ENCODE data around the gene PDE4A. TPM values are rescaled to one million over a fixed set of nuclear protein-coding genes. Genes with fewer than 3 reads are reported as not detected.

PDE4A gene
- total and polyA plus RNA-seq, 10 of the 15 experiments (the other 5 are each of a cell fraction or from before 2014, with no cell fraction given): 0.24 to 13.3 (median 4.9) TPM

- H3K4me3 ChIP-seq: peak overlapping the region; percentile 71
- SMC1A ChIA-PET (ENCODE audit: uncharacterized antibody, unreplicated experiment): interaction anchor here (1.1 to 16.0 kb wide), 7 partner anchors 10 to 152 kb away, joined by 3 to 364 read pairs (median 4); partner anchors contain the start of genes CDC37, CDKN2D, ICAM1 and PDE4A
- H3K4me1 ChIP-seq (ENCODE audit: control insufficient read depth, insufficient read depth, low read length): peaks cover 51% of the 10 kb centered on the region
- peaks cover 0 to 16% of the 10 kb centered on the region in 2 experiments; a peak in 3 of 4 replicates for H3K27me3 ChIP-seq (replicated peaks in 1 of 2; ENCODE audit: control insufficient read depth in 2 of 2, insufficient read depth in 2 of 2, low read length in 1 of 2)
- peak; percentile 53 for ATAC-seq
- no peaks in the 10 kb centered on the region for H4K20me1 ChIP-seq (ENCODE audit: control insufficient read depth, insufficient read depth)
- peak overlapping the region; percentile 71 for H3K4me2 ChIP-seq (ENCODE audit: control insufficient read depth, insufficient read depth)
- H2AFZ ChIP-seq (ENCODE audit: control insufficient read depth, low read depth, low read length): peak overlapping the region; percentile 70
- peak overlapping the region; percentile 46 for H3K9ac ChIP-seq (ENCODE audit: control insufficient read depth, insufficient read depth, low read length)
- DNase-seq (ENCODE audit: low read depth, low spot score): peak; percentile 60
- WGBS (ENCODE audit: insufficient coverage, insufficient replicate concordance, low lambda C conversion rate, missing lambda C conversion rate): 2% methylated on average over 65 of the region's 67 CpGs
- BruUV-seq (replicated peaks): no TSS peak
- FAIRE-seq: peak; percentile 54
- CTCF ChIA-PET: interaction anchor here (0.5 to 28.5 kb wide), 18 partner anchors 6 to 283 kb away, joined by 3 to 1053 read pairs (median 3); partner anchors contain the start of genes CDC37, CDKN2D, ICAM1 and KRI1
- in situ Hi-C loops (cut with MboI) (no loop called here), intact Hi-C loops (cut with micrococcal nuclease; ENCODE audit: unreplicated experiment) (loop anchor here (10.0 kb wide), 1 partner anchor 238 kb away; the partner anchor contains the start of gene ILF3)
- RAD21 ChIA-PET (ENCODE audit: unreplicated experiment): interaction anchor here (0.7 to 10.2 kb wide), 12 partner anchors 9 to 158 kb away, joined by 3 to 209 read pairs (median 5); partner anchors contain the start of genes CDC37 and ICAM1
- no peaks in the 10 kb centered on the region for H3K36me3 ChIP-seq (ENCODE audit: control insufficient read depth in 2 of 2, insufficient read depth in 2 of 2, low read length in 1 of 2)
- no peaks in the 10 kb centered on the region for H3K79me2 ChIP-seq (ENCODE audit: control insufficient read depth, insufficient read depth, low read length)
- peaks cover 2% of the 10 kb centered on the region; the same call in 2 of the 3 replicates for H3K9me3 ChIP-seq (replicated peaks; ENCODE audit: control insufficient read depth, insufficient read depth, low read length)
- POLR2A ChIA-PET: interaction anchor here (0.6 to 7.8 kb wide), 12 partner anchors 9 to 151 kb away, joined by 3 to 122 read pairs (median 4); partner anchors contain the start of genes CDC37, ICAM1, KRI1 and TYK2
- H3K27ac ChIP-seq (ENCODE audit: control insufficient read depth, insufficient read depth): peak overlapping the region; percentile 72
- TF ChIP-seq, protein P1, sequence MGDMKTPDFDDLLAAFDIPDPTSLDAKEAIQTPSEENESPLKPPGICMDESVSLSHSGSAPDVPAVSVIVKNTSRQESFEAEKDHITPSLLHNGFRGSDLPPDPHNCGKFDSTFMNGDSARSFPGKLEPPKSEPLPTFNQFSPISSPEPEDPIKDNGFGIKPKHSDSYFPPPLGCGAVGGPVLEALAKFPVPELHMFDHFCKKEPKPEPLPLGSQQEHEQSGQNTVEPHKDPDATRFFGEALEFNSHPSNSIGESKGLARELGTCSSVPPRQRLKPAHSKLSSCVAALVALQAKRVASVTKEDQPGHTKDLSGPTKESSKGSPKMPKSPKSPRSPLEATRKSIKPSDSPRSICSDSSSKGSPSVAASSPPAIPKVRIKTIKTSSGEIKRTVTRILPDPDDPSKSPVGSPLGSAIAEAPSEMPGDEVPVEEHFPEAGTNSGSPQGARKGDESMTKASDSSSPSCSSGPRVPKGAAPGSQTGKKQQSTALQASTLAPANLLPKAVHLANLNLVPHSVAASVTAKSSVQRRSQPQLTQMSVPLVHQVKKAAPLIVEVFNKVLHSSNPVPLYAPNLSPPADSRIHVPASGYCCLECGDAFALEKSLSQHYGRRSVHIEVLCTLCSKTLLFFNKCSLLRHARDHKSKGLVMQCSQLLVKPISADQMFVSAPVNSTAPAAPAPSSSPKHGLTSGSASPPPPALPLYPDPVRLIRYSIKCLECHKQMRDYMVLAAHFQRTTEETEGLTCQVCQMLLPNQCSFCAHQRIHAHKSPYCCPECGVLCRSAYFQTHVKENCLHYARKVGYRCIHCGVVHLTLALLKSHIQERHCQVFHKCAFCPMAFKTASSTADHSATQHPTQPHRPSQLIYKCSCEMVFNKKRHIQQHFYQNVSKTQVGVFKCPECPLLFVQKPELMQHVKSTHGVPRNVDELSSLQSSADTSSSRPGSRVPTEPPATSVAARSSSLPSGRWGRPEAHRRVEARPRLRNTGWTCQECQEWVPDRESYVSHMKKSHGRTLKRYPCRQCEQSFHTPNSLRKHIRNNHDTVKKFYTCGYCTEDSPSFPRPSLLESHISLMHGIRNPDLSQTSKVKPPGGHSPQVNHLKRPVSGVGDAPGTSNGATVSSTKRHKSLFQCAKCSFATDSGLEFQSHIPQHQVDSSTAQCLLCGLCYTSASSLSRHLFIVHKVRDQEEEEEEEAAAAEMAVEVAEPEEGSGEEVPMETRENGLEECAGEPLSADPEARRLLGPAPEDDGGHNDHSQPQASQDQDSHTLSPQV (IDR thresholded peaks at IDR 0.05): peak; percentile 97
- TF ChIP-seq, protein P2, sequence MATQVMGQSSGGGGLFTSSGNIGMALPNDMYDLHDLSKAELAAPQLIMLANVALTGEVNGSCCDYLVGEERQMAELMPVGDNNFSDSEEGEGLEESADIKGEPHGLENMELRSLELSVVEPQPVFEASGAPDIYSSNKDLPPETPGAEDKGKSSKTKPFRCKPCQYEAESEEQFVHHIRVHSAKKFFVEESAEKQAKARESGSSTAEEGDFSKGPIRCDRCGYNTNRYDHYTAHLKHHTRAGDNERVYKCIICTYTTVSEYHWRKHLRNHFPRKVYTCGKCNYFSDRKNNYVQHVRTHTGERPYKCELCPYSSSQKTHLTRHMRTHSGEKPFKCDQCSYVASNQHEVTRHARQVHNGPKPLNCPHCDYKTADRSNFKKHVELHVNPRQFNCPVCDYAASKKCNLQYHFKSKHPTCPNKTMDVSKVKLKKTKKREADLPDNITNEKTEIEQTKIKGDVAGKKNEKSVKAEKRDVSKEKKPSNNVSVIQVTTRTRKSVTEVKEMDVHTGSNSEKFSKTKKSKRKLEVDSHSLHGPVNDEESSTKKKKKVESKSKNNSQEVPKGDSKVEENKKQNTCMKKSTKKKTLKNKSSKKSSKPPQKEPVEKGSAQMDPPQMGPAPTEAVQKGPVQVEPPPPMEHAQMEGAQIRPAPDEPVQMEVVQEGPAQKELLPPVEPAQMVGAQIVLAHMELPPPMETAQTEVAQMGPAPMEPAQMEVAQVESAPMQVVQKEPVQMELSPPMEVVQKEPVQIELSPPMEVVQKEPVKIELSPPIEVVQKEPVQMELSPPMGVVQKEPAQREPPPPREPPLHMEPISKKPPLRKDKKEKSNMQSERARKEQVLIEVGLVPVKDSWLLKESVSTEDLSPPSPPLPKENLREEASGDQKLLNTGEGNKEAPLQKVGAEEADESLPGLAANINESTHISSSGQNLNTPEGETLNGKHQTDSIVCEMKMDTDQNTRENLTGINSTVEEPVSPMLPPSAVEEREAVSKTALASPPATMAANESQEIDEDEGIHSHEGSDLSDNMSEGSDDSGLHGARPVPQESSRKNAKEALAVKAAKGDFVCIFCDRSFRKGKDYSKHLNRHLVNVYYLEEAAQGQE (IDR thresholded peaks at IDR 0.05; ENCODE audit: low read depth, low read length): no peak
- TF ChIP-seq ZNF24 (IDR thresholded peaks at IDR 0.05): peak; percentile 68; the same call in 1 of the 2 replicates
- TF ChIP-seq, protein P3, sequence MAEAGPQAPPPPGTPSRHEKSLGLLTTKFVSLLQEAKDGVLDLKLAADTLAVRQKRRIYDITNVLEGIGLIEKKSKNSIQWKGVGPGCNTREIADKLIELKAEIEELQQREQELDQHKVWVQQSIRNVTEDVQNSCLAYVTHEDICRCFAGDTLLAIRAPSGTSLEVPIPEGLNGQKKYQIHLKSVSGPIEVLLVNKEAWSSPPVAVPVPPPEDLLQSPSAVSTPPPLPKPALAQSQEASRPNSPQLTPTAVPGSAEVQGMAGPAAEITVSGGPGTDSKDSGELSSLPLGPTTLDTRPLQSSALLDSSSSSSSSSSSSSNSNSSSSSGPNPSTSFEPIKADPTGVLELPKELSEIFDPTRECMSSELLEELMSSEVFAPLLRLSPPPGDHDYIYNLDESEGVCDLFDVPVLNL (IDR thresholded peaks at IDR 0.05; ENCODE audit: low read depth, low read length): no peak; the same call in 1 of the 2 replicates
- peak; percentile 76 for TF ChIP-seq PKNOX1 (IDR thresholded peaks at IDR 0.05)
- peak; percentile 62 for TF ChIP-seq SKIL (IDR thresholded peaks at IDR 0.05; ENCODE audit: low read depth, poor library complexity, severe bottlenecking)
- no peak for TF ChIP-seq ZNF274 (IDR thresholded peaks at IDR 0.05; ENCODE audit: insufficient read depth, insufficient read length)
- no peak for TF ChIP-seq YBX1 (IDR thresholded peaks at IDR 0.05)
Observed at GRCh38 chr19:10416380-10417257, 3.7 kb upstream of the PDE4A start.

Measured in GM12878 (cell line).